Astrocyte (in vitro differentiated cells and primary cell): ENCODE data around the gene ATP2B2.

Experiments used
- CTCF ChIP-seq: IDR thresholded peaks from 2 replicates; pipeline ENCODE4 v1.5.1; 2011; ENCODE audit warnings: low read depth, mild to moderate bottlenecking, inconsistent platforms, low read length, moderate library complexity; ENCODE audit not compliant: insufficient read depth
- EZH2 ChIP-seq: IDR thresholded peaks from 2 replicates; pipeline ENCODE4 v1.6.1; 2012; ENCODE audit warnings: mild to moderate bottlenecking, low read length, inconsistent platforms; ENCODE audit not compliant: insufficient read depth

- TF ChIP-seq CTCF (no peak), EZH2 (no peak)
These were observed 13.8 kb upstream of the ATP2B2 start for GRCh38 chr3:10519236-10519635.
